Testis (tissue), 3 donors: ENCODE measurements around the gene CPNE1. TPM values are rescaled to one million over a fixed set of nuclear protein-coding genes. Genes with fewer than 3 reads are reported as not detected.
A peak's percentile ranks its signal among the peaks of the same experiment; 100 is the strongest.

ENCODE experiments used
- DNase-seq: peaks from one replicate; pipeline ENCODE4 v3.0.0-alpha.2; 2019
- H3K27ac ChIP-seq, 2 donors: fragments of 200-600 bp; sonication (generic); one replicate each; pipeline ENCODE4 v1.5.1; 2019
- H3K27me3 ChIP-seq: fragments of 200-600 bp; sonication (generic); one replicate; pipeline ENCODE4 v1.5.1; 2019
- H3K36me3 ChIP-seq: fragments of 200-600 bp; sonication (generic); one replicate; pipeline ENCODE4 v1.5.1; 2017; ENCODE audit warnings: low read depth; ENCODE audit errors: missing control alignments
- H3K4me1 ChIP-seq: fragments of 200-600 bp; sonication (generic); one replicate; pipeline ENCODE4 v1.5.1; 2019
- H3K4me3 ChIP-seq, 2 donors: fragments of 200-600 bp; sonication (generic); one replicate each; pipeline ENCODE4 v1.5.1; 2017 to 2019
- H3K9me3 ChIP-seq: fragments of 200-600 bp; sonication (generic); one replicate; pipeline ENCODE4 v1.5.1; 2017
- CTCF ChIP-seq, 3 experiments: fragments of 450-650 bp in 2 of 3; fragments of 200-600 bp in 1 of 3; sonication (generic) in 1 of 3; IDR thresholded peaks; one replicate each; pipeline ENCODE4 v1.5.1; 2016 to 2019; ENCODE audit warnings: antibody characterized with exemption in 3 of 3, mild to moderate bottlenecking in 2 of 3, moderate library complexity in 1 of 3
- POLR2A ChIP-seq: fragments of 450-650 bp; IDR thresholded peaks from one replicate; pipeline ENCODE4 v1.6.1; 2017; ENCODE audit warnings: antibody characterized with exemption, mild to moderate bottlenecking, moderate library complexity
- WGBS, 2 donors: methylation state at CpG; one replicate each; pipeline ENCODE4 v1.1.5; 2018; 5-methylcytosine and 5-hydroxymethylcytosine counted together
- intact Hi-C: fragments of 100-400 bp; cut with DNase I; formaldehyde crosslinking; loops from one replicate; pipeline ENCODE4 v1.15.1; 2023; ENCODE audit warnings: low total_unique reads
- polyA plus RNA-seq: library from polyadenylated mRNA; stranded (reverse); fragments of 350-450 nt; fragmentation: Illumina TruSeq; extraction: RNeasy Lipid Tissue Mini Kit (QIAGEN cat#74804); gene quantifications from one replicate; pipeline ENCODE4 v1.2.3, GENCODE V29; 2014; ENCODE audit warnings: low read depth, low replicate concordance; ENCODE audit not compliant: insufficient read depth
- total RNA-seq, 2 donors: library from RNA; depleted of rRNA; stranded (reverse); fragments of >200 nt; gene quantifications; one replicate each; pipeline ENCODE4 v1.2.3, GENCODE V29; 2016

The CPNE1 gene
- total and polyA plus RNA-seq, 3 donors from 2014 or later, result 60.6 to 105 (median 103) TPM

- no peak overlapping the region for H3K4me3 ChIP-seq
- H3K27ac ChIP-seq, result peak overlapping the region in 1 of 2 donors; percentile 30
- no peaks in the 10 kb centered on the region for H3K27me3 ChIP-seq
- H3K36me3 ChIP-seq, result no peaks in the 10 kb centered on the region
- intact Hi-C loops, result no loop called here
- peaks cover 3% of the 10 kb centered on the region for H3K4me1 ChIP-seq
- DNase-seq, result peak; percentile 63
- 74 to 79% methylated on average over 9 of the region's 9 CpGs for WGBS, 2 donors
- H3K9me3 ChIP-seq, result no peaks in the 10 kb centered on the region
- no peak for TF ChIP-seq CTCF (IDR thresholded peaks at IDR 0.05)
- TF ChIP-seq POLR2A, result no peak
Observed at GRCh38 chr20:35610833-35611427, 53.8 kb downstream of the CPNE1 start.

GRCh38 chr20:35607003-35607735 lies 57.5 kb downstream of the CPNE1 start:
- peaks cover 3% of the 10 kb centered on the region for H3K4me1 ChIP-seq
- 80 to 88% methylated on average over 14 of the region's 14 CpGs for WGBS, 2 donors

GRCh38 chr20:35606127-35606526 lies 58.6 kb downstream of the CPNE1 start:
- no peaks in the 10 kb centered on the region for H3K36me3 ChIP-seq
- intact Hi-C loops, result no loop called here
- no peak for DNase-seq
- TF ChIP-seq POLR2A, result no peak
- no peak overlapping the region for H3K4me3 ChIP-seq
- no peaks in the 10 kb centered on the region for H3K9me3 ChIP-seq
- no peak overlapping the region for H3K27ac ChIP-seq
- peaks cover 6% of the 10 kb centered on the region for H3K4me1 ChIP-seq
- no peaks in the 10 kb centered on the region for H3K27me3 ChIP-seq
- WGBS, 2 donors, result 94 to 100% methylated on average over 1 to 4 of the region's 4 CpGs

More at GRCh38 chr20:35607003-35607735, 57.5 kb downstream of the CPNE1 start:
- Histone ChIP-seq H3K27me3 (no peaks in the 10 kb centered on the region), H3K27ac (no peak overlapping the region), H3K36me3 (no peaks in the 10 kb centered on the region), H3K4me3 (no peak overlapping the region), H3K9me3 (no peaks in the 10 kb centered on the region)
- no peak for DNase-seq
- intact Hi-C loops, result no loop called here
- TF ChIP-seq CTCF (IDR thresholded peaks at IDR 0.05) (no peak), POLR2A (no peak)

- intact Hi-C loops, result no loop called here
- no peak overlapping the region for H3K4me3 ChIP-seq
- TF ChIP-seq CTCF (IDR thresholded peaks at IDR 0.05) (no peak), POLR2A (no peak)
- WGBS, 2 donors, result 73 to 77% methylated on average over 4 of the region's 4 CpGs
- peaks cover 10% of the 10 kb centered on the region for H3K4me1 ChIP-seq
- H3K36me3 ChIP-seq, result no peaks in the 10 kb centered on the region
- no peak overlapping the region for H3K27ac ChIP-seq
- H3K9me3 ChIP-seq, result no peaks in the 10 kb centered on the region
- DNase-seq, result no peak
- no peaks in the 10 kb centered on the region for H3K27me3 ChIP-seq
Observed at GRCh38 chr20:35604449-35604747, 60.3 kb downstream of the CPNE1 start.

- Histone ChIP-seq H3K4me1 (peaks cover 10% of the 10 kb centered on the region), H3K9me3 (no peaks in the 10 kb centered on the region), H3K4me3 (no peak overlapping the region), H3K36me3 (no peaks in the 10 kb centered on the region), H3K27me3 (no peaks in the 10 kb centered on the region), H3K27ac (no peak overlapping the region)
- WGBS, 2 donors, result 89 to 97% methylated on average over 5 to 11 of the region's 11 CpGs
- DNase-seq, result no peak
- TF ChIP-seq POLR2A, result no peak
- intact Hi-C loops, result no loop called here
Observed at GRCh38 chr20:35603695-35604448, 60.8 kb downstream of the CPNE1 start.
